Activated T-cell treated with anti-CD3 and anti-CD28 coated beads, Interleukin-2, amount 50 U/mL, for 48 hours (primary cell): ENCODE results near the gene ART4.

Experiments
- DNase-seq, 2 experiments: peaks; one replicate each; pipeline ENCODE4 v3.0.0-alpha.2; 2020

ART4 gene, protein sequence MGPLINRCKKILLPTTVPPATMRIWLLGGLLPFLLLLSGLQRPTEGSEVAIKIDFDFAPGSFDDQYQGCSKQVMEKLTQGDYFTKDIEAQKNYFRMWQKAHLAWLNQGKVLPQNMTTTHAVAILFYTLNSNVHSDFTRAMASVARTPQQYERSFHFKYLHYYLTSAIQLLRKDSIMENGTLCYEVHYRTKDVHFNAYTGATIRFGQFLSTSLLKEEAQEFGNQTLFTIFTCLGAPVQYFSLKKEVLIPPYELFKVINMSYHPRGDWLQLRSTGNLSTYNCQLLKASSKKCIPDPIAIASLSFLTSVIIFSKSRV

DNA sequence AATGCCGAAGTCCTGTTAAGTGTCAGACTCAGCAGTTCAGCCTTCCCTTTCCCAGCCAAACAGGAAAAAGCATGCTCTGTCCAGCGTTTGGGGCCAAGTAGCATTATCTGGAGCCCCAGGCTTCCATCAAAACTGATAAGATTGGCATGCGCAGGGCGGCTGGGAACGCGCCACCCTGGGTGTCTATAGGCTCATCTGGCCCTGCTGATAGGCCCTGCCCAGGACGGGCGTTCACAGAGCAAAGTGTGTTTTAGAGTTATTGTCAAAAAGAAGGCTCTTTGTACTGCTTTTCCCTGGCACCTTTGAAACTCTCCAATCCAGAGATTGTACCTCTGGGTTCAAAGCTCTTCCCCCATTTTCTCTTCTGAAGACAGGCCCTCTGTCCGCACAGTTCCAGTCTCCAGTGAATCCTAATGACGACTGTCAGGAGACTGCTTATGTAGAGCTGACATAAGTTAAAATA, at the start of gene ART4:
Gene ART4, minus strand, starts transcription at position 102 of the 463 bp plus-strand sequence. CDS start 413 bp downstream, outside the sequence.
- DNase-seq: no peak

DNA sequence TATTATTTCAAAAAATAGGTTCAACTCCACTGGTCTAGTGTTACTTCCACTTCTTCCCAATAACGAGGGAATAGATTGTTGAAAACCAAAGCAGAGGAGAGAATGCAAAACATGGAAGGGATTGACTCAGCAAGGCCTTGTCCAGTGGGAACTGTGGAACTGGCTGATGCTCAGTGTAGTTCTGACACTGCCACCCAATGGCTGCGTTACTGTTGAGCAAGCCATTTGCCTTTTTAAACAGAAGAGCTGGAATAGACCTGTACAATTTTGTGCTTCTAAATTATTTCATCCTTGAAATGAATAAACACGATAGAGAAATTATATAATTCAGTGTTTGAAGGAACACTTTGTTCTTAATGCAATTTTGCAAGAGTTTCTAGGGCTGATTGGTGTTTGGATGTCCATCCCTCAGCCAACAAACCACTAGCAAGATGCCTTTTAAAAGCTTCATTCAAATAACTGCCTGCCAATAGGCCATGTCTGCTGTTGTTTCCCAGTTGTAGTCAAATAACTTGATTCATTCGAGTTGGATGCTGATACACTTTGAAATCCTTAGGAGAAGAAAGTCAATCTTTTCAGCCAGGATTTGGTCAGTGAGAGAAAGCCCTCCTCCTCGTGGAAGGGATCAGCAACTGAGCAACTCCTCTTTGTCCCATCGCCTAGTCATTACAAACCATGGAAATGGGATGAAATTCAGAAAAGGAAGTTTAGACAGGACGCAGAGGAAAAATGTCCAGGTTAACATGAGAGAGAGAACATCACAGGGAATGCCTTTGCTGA, 49.6 kb upstream of the ART4 start:
- DNase-seq: no peak

DNA sequence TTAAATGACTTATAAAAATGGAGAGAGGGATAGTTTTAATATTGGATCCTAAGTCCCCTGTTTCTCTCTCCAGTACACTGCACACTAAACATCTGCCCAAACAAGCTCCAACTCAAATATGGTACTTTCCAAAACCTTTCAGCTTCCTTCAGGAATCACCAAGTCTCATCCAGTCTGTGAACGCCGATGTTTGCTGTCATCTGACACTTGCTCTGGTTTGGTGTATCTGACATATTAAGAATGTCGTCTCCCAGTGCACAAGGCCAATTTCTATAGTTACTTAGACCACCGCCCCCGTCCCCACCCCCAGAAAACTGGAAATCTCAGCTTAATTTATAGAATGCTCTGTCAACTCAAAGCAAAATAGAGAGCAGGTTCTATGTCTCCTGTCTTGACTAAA, 47.4 kb upstream of the ART4 start:
- no peak for DNase-seq

DNA sequence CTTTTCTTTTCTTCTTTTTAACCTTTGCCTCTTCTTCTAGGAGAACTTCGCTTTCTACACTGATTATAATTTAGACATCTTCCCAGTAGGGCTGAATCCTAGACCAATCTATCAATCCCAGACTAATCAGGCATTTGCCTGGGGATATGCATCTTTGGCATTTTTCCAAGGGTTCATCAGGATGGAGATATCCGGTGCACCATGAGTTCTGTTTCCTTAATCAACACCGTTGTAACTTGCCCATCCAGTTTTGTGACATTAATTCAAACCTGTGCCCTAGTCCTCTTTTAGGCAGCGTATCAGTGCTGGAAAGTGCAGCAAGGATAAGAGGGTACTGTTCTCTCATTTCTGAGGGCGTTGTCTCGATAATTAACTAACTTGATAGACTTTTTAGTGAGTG, 42.9 kb upstream of the ART4 start:
- DNase-seq: no peak

DNA sequence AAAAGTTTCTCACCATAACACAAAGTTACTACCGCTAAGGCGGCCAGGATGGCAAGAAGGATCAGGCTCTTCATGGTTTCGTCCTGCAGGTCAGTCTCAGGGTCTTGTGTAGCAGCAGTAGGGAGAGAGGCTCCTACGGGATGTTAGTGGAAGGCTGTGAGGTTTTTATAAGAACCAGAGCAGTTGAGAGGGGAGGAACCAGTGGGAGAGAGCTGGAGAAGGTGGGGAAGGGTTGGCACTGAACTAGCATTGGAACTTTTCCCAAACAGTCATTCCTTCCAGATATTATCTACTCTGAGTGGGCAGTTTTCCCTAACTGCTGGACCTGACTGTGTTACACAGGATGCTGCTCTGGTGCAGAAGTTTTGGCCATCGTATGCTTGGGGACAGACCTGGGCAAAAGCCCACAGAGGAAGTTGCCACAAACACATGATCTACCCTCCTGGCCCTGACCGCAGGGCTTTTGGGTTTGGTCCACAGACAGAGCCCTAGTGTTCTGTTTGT, 42.4 kb upstream of the ART4 start, which contains the start of gene MGP:
Gene MGP, minus strand, starts transcription at position 137 of the 504 bp plus-strand sequence. Its CDS starts 63 bp downstream, at position 74.
- DNase-seq: no peak

DNA sequence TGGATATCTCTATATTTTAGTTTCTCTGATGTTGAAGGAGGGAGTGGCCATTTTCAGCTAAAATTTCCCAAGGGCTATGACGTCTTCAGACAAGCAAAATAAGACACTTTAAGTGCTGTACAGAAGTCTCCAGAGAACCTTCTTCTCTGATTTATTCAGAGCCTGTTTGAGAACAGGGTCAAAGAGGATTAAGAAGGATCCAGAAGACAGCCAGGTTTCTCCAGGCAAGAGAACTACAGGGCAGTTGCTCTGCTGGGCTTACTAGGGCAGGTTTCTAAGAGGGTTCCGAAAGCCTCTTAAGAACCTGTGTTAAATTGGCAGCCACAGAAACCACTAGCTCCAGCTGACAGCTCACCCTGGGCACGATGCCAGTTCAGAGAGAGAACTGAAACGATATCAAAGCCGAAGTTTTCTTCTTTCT, 41.1 kb upstream of the ART4 start:
- DNase-seq: peak; percentile 74 to 77

DNA sequence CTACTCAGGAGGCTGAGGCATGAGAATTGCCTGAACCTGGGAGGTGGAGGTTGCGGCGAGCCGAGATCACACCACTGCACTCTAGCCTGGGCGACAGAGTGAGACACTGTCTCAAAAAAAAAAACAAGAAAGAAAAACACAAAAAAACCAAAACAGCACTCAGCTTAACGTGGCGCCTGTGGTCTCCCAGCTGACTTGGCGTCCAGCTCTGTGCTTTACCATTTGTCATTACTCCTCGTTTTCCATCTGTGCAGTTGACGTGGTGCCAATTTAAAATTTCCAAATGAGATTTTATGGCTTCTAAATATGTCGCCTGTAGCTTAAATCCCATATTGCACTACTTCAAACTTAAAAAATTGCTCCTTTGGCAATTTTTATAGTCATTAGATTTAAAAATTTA, 40.4 kb upstream of the ART4 start:
- DNase-seq: no peak

DNA sequence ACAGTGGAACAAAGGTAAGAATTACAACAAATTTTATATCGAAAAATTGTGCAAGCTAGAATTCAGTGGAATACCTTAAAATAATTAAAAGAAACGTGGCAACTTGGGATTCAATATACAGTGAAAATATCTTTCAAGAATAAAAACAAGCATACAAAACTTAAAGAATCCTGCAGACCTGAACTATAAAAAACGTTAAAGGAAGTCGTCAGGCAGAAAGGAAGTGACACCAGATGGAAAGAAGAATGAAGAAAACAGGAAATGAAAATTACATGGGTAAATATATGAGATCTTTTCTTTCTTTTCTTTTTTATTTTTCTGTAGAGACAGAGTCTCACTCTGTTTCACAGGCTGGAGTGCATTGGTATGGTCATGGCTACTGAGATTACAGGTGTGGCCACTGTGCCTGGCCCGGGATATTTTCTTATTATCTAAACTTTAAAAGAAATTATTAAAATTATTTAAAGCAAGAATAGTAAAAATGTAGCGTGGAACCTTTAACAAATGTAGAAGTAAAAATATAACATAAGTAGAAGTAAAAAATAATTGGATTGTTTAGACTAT, 37.6 kb upstream of the ART4 start:
- no peak for DNase-seq

DNA sequence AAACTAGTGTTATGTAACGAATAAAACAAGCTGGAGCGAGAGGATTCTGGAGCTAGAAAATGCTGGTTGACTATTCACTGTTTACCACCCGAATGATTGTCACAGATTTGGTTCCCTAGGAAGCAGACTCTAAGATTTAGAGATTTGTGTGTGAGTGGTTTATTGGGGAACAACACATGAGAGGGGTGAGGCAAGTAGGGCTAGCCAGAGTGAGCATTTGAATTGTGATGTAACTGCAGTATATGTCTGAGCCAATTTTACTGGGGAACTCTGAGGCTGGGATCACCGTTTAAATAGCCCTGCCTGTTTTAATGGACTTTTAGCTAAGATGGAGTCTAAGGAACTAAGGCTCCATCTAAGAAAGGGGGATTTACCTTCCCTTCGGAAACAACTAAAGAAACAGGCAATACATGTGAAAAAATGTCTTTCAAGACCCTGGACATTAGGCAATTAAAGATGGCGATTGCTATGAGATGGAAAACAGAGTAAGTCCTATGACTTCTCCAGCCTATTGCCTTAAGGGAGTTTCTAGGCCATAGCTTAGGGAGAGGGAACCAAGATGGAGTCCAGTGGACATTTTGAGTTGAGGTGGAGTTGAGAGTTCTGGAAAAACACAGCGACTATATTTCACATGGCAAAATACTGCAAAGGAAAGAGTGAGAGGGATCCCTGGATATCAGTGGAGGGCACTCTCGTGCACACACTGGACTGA, 36.1 kb upstream of the ART4 start:
- DNase-seq: no peak

DNA sequence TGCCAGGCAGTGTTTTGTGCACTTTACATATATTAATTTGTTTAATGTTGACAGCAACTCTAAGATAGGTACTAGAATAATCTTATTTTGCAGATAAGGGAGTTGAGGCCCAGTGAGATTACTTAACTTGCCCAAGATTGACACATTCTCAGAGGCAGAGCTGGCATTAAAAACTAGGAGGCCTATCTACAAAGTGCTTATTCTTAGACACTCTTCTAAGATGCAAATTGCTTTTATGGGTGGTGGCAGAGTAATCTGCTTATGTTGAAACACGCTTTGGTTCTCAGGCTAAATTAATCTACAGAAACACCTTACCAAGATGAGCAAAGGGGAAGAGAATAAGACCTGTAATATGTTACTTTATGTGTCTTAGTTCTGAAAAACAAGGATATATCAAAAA, 35.2 kb upstream of the ART4 start:
- no peak for DNase-seq

DNA sequence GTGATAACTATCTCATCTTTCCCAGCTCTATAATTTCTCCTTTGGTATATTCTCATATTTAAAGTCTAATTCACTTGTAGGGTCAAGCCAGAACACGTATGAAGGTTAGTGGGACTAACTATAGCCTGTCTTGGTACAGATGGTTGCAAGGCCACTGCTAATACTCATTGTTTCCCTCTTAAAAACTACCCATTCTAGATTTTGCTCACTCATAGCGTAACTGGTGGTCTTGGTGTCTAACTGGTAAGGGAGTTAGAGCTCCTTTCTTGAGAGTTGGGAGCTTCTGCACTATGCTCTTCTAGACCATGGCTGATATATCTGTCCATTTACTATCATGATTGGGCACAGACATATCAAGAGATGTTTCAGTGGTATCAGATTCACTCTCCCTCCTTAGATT, 33.5 kb upstream of the ART4 start:
- DNase-seq: no peak

DNA sequence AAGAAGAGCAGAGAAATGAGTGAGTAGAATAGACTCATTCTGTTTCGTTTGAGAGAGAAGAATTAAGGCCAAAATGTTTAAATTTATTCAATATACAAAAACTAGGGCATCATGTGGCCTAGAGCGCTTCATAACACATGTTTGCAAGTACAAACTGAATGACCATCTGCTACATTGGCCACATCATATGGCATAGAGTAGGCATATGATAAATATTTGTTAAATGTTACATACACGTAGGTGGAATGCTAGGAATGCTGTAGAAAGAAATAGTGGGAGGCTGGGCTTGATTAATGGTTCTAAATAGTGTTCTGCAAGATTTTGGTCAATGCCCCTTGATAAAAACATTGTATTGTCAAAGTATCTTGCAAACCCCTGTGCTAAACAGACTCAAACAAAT, 31.6 kb upstream of the ART4 start:
- no peak for DNase-seq

DNA sequence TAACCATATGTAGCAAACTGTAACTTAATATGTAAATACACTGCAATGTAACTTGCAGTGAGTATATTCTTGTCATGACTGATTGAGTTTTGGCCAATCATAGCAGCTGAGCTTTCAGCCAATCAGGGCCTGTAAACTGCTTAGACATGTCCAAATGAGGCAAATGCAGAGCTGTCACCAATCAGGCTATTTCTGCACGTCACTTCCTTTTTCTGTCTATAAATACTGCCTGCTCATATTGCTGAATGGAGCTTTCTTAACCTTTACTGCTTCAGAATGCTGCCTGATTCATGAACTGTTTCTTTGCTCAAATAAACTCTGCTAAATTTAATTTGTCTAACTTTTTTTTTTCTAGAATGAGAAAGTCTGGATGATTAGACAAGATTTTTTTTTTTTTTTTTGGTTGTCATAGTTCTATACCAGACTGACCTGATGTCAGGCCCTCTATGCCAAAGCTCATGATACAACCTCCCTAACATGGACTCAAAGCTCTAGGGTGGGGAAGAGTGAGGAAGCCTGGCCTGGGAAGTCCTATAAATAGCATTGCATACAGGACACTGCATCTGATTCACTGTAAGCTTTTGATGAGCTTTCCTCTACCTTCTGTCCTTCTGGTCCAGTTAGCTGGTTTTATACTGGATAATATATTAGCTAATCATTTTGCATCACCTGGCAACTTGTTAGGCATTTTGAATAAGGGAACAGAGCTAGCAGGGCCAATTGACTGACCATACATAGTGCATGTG, 30.3 kb upstream of the ART4 start:
- DNase-seq: no peak

DNA sequence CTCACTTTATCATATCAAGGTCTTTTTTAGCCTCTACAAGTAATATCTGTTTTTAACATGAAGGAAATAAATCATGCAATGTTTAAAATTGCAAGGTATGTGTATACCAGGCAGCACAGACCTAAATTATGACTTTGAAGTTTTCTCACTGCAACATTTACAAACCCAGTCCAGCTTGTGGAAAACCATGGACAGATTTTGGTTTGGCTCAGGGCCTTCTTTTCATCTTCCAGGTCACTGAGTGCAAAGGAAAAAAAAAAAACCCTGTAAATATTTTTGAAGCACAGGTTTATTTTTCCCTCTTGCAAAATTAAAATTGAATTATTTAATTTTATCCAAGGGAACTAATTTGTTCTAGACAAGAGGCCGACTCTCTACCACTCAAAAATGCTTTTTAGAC, 28.6 kb upstream of the ART4 start:
- no peak for DNase-seq

DNA sequence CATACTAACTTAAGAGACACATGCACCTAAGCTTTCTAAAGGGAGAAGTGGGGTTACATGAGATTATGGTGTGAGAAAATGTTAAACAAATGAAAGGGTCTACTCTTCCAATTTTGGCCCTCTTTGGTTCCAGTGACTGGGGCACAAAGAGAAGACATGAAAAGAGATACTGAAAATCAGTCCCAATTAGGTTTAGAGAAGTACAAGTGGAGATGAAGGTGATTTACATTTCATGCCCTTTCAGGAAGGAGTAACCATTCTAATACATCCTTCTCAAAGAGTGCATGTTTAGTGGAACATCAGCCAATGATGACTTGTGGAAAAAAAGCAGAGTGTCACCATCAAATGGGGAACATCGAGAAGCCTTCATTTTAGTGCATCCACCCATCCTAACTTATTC, 27.9 kb upstream of the ART4 start:
- no peak for DNase-seq

DNA sequence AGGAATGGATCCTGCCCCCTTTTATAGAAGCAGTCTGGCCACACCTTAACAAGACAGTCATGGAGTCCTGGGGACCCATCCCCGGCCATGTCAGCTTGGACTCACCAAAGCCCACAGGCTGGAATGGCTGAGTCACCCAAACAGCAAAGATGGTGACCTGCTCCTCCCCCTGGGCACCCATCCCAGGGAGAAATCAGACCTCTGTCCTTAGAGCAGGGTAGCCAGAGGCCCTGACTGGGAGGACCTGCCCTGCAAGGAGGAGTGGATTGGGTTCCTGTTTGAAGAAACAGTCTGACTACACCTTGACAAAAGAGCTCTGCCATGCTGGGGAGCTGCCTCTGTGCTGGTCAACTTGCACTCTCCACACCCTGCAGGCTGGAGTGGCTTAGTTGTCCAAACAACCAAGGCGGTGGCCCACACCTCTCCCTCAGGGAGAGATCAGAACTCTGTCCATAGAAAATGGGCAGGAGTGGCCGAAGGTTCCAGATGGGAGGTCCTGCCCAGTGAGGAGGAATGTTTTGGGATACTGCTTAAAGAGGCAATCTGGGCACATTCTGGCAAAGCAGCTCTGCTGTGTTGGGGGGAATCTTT, 25.7 kb upstream of the ART4 start:
- DNase-seq: no peak

DNA sequence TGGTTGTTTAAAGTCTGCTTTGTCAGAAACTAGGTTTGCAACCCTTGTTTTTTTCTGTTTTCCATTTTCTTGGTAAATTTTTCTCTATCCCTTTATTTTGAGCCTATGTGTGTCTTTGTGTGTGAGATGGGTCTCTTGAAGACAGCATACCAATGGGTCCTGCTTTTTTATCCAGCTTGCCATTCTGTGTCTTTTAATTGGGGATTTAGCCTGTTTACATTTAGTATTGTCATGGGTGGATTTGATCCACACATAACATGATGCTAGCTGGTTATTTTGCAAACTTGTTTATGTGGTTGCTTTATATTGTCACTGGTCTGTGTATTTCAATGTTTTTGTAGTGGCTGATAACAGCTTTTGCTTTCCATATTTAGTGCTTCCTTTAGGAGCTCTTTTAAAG, 17.2 kb upstream of the ART4 start:
- no peak for DNase-seq

DNA sequence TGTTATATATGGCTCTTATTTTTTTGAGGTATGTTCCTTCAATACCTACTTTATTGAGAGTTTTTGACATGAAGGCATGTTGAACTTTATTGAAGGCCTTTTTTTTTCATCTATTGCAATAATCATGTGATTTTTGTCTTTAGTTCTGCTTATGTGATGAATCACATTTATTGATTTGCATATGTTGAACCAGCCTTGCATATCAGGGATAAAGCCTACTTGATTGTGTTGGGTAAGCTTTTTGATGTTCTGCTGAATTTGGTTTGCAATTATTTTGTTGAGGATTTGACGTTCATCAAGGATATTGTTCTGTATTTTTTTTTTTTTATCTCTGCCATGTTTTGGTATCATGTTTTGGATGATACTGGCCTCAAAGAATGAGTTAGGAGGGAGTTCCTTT, 15.2 kb upstream of the ART4 start:
- DNase-seq: no peak

DNA sequence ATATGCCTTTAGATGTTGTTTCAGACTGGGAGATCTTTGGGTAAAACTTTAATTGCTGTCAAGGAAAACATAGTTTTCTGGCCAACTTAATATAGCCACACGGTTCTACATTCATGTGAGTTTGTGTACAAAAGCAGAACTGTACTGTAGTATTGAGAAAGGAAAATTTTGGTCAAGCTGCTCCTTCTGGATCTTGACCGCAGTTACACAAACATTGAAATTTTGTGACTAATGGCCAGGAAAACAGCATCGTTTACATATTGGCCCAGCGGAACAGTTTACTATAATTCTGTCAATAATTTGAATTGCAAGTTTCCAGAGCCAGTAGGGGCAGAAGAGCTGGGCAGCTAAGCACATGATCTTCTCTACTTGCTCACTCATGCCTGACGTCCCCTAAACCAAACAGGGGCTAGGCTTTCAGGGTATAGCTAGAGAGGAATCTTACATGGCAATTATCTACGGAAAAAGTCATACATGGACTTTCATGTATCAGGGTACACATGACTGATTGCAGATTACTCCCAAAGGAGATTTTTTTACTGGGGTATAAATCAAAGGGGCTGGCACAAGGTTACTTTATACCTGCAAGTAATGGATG, 11.4 kb upstream of the ART4 start:
- no peak for DNase-seq

DNA sequence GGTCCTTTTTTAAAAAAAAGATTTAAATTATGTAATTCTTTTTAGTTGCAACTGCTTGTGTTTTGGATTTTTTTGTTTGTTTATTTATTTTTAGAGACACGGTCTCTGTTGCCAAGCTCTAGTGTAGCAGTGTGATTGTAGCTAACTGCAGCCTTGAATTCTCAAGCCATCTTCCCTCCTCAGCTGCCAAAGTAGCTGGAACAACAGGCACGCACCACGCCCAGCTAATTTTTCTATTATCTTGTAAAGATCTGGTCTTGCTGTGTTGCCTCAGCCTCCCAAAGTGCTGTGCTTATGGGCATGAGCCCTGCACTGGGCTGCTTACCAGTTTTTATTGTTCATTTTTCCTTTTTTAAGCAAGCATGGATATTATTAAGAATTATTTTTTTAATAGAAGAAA, 10.6 kb upstream of the ART4 start:
- DNase-seq: no peak

DNA sequence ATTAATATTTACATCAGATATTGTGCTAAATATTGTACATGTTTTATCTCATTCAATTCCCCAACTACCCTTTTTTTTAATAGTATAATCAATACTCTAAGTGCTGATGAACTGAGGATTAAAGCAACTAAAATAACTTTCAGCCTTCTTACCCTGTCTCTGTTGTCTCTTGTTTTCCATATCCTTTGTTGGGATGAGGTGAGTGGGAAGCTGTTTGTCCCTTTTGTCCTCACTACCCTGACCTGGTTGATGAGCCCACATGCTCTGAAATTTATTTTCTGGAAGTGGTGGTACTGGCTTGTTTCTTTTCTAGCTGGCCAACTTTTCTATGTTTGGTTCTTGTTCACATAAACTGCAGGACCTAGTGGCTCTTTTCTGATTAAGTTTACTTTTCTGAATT, 9.6 kb upstream of the ART4 start:
- DNase-seq: no peak
